IMR-90 (cell line): ENCODE results near the gene MRPL33. TPM values are rescaled to one million over a fixed set of nuclear protein-coding genes. Genes with fewer than 3 reads are reported as not detected.

Source experiments
- ATAC-seq: fragments of 200-7000 bp; cut with Tn5 transposase; 2 replicates; pipeline ENCODE4 v1.9.1; 2020; ENCODE audit warnings: low read depth, mild to moderate bottlenecking, moderate library complexity
- BruUV-seq: library from RNA; stranded (reverse); fragments of 400-500 nt; replicated peaks from 2 replicates; lab custom pipeline; 2021; lab: Mats Ljungman, UMichigan
- CTCF ChIA-PET: fragments of 300-600 bp; formaldehyde crosslinking; extraction: SDS; loops from one replicate; lab custom pipeline; 2021; ENCODE audit warnings: antibody characterized with exemption; lab: Yijun Ruan, JAX
- POLR2A ChIA-PET: fragments of 300-600 bp; sonication (Branson Sonifier 250); formaldehyde crosslinking; loops from one replicate; lab custom pipeline; 2022; ENCODE audit warnings: antibody characterized with exemption; ENCODE audit not compliant: unreplicated experiment; lab: Charles Lee
- DNase-seq: peaks from one replicate; pipeline ENCODE4 v3.0.0; 2013
- H2AFZ ChIP-seq: replicated peaks from 2 replicates; pipeline ENCODE3; 2013; ENCODE audit warnings: low read length, mild to moderate bottlenecking; ENCODE audit not compliant: poor library complexity
- H2AK5ac ChIP-seq: 2 replicates; pipeline ENCODE4 v1.6.1; 2013; ENCODE audit warnings: low read depth, low read length, inconsistent platforms
- H2AK9ac ChIP-seq: replicated peaks from 2 replicates; pipeline ENCODE3; 2013; ENCODE audit warnings: mild to moderate bottlenecking, low read depth, low read length, moderate library complexity; ENCODE audit not compliant: poor library complexity
- H2BK120ac ChIP-seq: 2 replicates; pipeline ENCODE4 v1.6.1; 2013; ENCODE audit warnings: low read depth, low read length, inconsistent platforms
- H2BK15ac ChIP-seq: 3 replicates; pipeline ENCODE4 v1.6.1; 2013; ENCODE audit warnings: low read depth, low read length, inconsistent platforms
- H2BK20ac ChIP-seq: 2 replicates; pipeline ENCODE4 v1.6.1; 2013; ENCODE audit warnings: low read depth, mild to moderate bottlenecking, inconsistent platforms, low read length, moderate library complexity
- H2BK5ac ChIP-seq: 2 replicates; pipeline ENCODE4 v1.6.1; 2013; ENCODE audit warnings: mild to moderate bottlenecking, low read depth, low read length, inconsistent platforms; ENCODE audit not compliant: poor library complexity, severe bottlenecking
- H3K14ac ChIP-seq: replicated peaks from 2 replicates; pipeline ENCODE4 v1.6.1; 2013; ENCODE audit warnings: low read depth, low read length, inconsistent platforms
- H3K18ac ChIP-seq: 2 replicates; pipeline ENCODE4 v1.6.1; 2013; ENCODE audit warnings: low read depth, low read length, control low read depth
- H3K23ac ChIP-seq: 2 replicates; pipeline ENCODE4 v1.6.1; 2013; ENCODE audit warnings: low read depth, low read length, inconsistent platforms
- H3K27ac ChIP-seq: 2 replicates; pipeline ENCODE4 v1.5.1; 2013; ENCODE audit warnings: mild to moderate bottlenecking, control low read depth, low read length; ENCODE audit not compliant: insufficient read depth
- H3K27me3 ChIP-seq: 2 replicates; pipeline ENCODE4 v1.6.1; 2013; ENCODE audit warnings: low read length; ENCODE audit not compliant: control insufficient read depth, insufficient read depth
- H3K36me3 ChIP-seq: 2 replicates; pipeline ENCODE4 v1.6.1; 2013; ENCODE audit warnings: low read length, mixed read lengths; ENCODE audit not compliant: control insufficient read depth, insufficient read depth
- H3K4ac ChIP-seq: 2 replicates; pipeline ENCODE4 v1.6.1; 2013; ENCODE audit warnings: low read depth, low read length, inconsistent platforms
- H3K4me1 ChIP-seq: 2 replicates; pipeline ENCODE4 v1.6.1; 2013; ENCODE audit warnings: low read length, mixed read lengths; ENCODE audit not compliant: control insufficient read depth, insufficient read depth
- H3K4me2 ChIP-seq: 2 replicates; pipeline ENCODE4 v1.6.1; 2013; ENCODE audit warnings: low read depth, mild to moderate bottlenecking, control low read depth, low read length, moderate library complexity
- H3K4me3 ChIP-seq: 2 replicates; pipeline ENCODE4 v1.5.1; 2013; ENCODE audit warnings: low read depth, mild to moderate bottlenecking, control low read depth, low read length, moderate library complexity; ENCODE audit not compliant: insufficient read depth
- H3K56ac ChIP-seq: 2 replicates; pipeline ENCODE4 v1.6.1; 2013; ENCODE audit warnings: low read length, inconsistent platforms; ENCODE audit not compliant: insufficient read depth; ENCODE audit errors: extremely low read depth
- H3K79me1 ChIP-seq, 2 experiments: 2 replicates each; pipeline ENCODE4 v1.6.1; 2013; ENCODE audit warnings: low read length in 2 of 2, inconsistent platforms in 1 of 2, low read depth in 1 of 2
- H3K9ac ChIP-seq: 2 replicates; pipeline ENCODE4 v1.6.1; 2013; ENCODE audit warnings: low read depth, low read length, control low read depth
- H3K9me1 ChIP-seq: 2 replicates; pipeline ENCODE4 v1.6.1; 2013; ENCODE audit warnings: low read length, inconsistent platforms; ENCODE audit not compliant: insufficient read depth
- H3K9me3 ChIP-seq: 2 replicates; pipeline ENCODE4 v1.6.1; 2013; ENCODE audit warnings: low read length; ENCODE audit not compliant: control insufficient read depth, insufficient read depth
- H4K20me1 ChIP-seq: 2 replicates; pipeline ENCODE4 v1.6.1; 2013; ENCODE audit warnings: low read length, inconsistent platforms; ENCODE audit not compliant: insufficient read depth
- H4K5ac ChIP-seq: 2 replicates; pipeline ENCODE4 v1.6.1; 2013; ENCODE audit warnings: mild to moderate bottlenecking, low read depth, low read length, control low read depth
- H4K8ac ChIP-seq, 2 experiments: 2 replicates each; pipeline ENCODE4 v1.6.1; 2013; ENCODE audit warnings: low read depth in 2 of 2, low read length in 2 of 2, control low read depth in 1 of 2, inconsistent platforms in 1 of 2
- H4K91ac ChIP-seq: 2 replicates; pipeline ENCODE4 v1.6.1; 2013; ENCODE audit warnings: low read depth, low read length, inconsistent platforms; ENCODE audit not compliant: insufficient read depth
- BHLHE40 ChIP-seq: fragments of 150-350 bp; IDR thresholded peaks from 2 replicates; pipeline ENCODE4 v1.6.1; 2016; ENCODE audit warnings: mild to moderate bottlenecking, low read depth, low read length
- CEBPB ChIP-seq: IDR thresholded peaks from 2 replicates; pipeline ENCODE4 v1.6.1; 2012; ENCODE audit warnings: low read depth, low read length, improper control_type of control experiment
- CHD1 ChIP-seq: IDR thresholded peaks from 2 replicates; pipeline ENCODE4 v1.6.1; 2012; ENCODE audit warnings: low read depth, low read length, improper control_type of control experiment
- MAFK ChIP-seq: IDR thresholded peaks from 2 replicates; pipeline ENCODE4 v1.6.1; 2012; ENCODE audit warnings: low read depth, low read length, improper control_type of control experiment
- MAZ ChIP-seq: IDR thresholded peaks from 2 replicates; pipeline ENCODE4 v1.6.1; 2012; ENCODE audit warnings: low read depth, mild to moderate bottlenecking, low read length, improper control_type of control experiment, moderate library complexity, borderline replicate concordance
- NFE2L2 ChIP-seq: fragments of 150-350 bp; IDR thresholded peaks from 2 replicates; pipeline ENCODE4 v1.6.1; 2016; ENCODE audit warnings: low read depth, mild to moderate bottlenecking, low read length
- RAD21 ChIP-seq: IDR thresholded peaks from 2 replicates; pipeline ENCODE4 v1.6.1; 2012; ENCODE audit warnings: low read length, improper control_type of control experiment
- RCOR1 ChIP-seq: IDR thresholded peaks from 2 replicates; pipeline ENCODE4 v1.6.1; 2012; ENCODE audit warnings: mild to moderate bottlenecking, low read length, improper control_type of control experiment; ENCODE audit not compliant: insufficient replicate concordance
- RFX5 ChIP-seq: IDR thresholded peaks from 2 replicates; pipeline ENCODE4 v1.8.0; 2012; ENCODE audit warnings: low read depth, mild to moderate bottlenecking, low read length, moderate library complexity
- SMC3 ChIP-seq: fragments of 150-350 bp; IDR thresholded peaks from 2 replicates; pipeline ENCODE4 v1.6.1; 2016; ENCODE audit warnings: low read depth, mild to moderate bottlenecking, antibody characterized with exemption, low read length, moderate library complexity
- WGBS, 2 experiments: methylation state at CpG; one replicate each; pipeline versions ENCODE4 v1.1.5 to v1.1.7; 2013; ENCODE audit warnings: missing lambda C conversion rate in 2 of 2; ENCODE audit not compliant: insufficient read length in 1 of 2; ENCODE audit errors: extremely low coverage in 2 of 2; 5-methylcytosine and 5-hydroxymethylcytosine counted together
- dilution Hi-C: fragments of 300-500 bp; cut with HindIII; formaldehyde crosslinking; loops from one replicate; pipeline ENCODE4 v1.14.3; 2018; ENCODE audit warnings: low sequenced_read_pairs; ENCODE audit not compliant: unreplicated experiment
- in situ Hi-C: fragments of 300-500 bp; cut with MboI; formaldehyde crosslinking; loops from 3 replicates; pipeline ENCODE4 v1.14.3; 2019; ENCODE audit warnings: low sequenced_read_pairs, inconsistent platforms, mixed read lengths
- intact Hi-C: fragments of 100-400 bp; cut with micrococcal nuclease; formaldehyde crosslinking; loops from 2 replicates; pipeline ENCODE4 v1.10.0; 2022
- polyA plus RNA-seq, 3 experiments: library from polyadenylated mRNA; depleted of rRNA; stranded (reverse); fragments of >200 nt; gene quantifications; 2 replicates each; pipeline ENCODE4 v1.2.3, GENCODE V29; 2012; ENCODE audit warnings: low replicate concordance in 1 of 3
- total RNA-seq: library from RNA; depleted of rRNA; stranded (reverse); fragments of >200 nt; gene quantifications from 2 replicates; pipeline ENCODE4 v1.2.3, GENCODE V29; 2012
- TF ChIP-seq, protein P1 (sequence below): fragments of 150-350 bp; IDR thresholded peaks from 2 replicates; pipeline ENCODE4 v1.6.1; 2016; ENCODE audit warnings: low read depth, mild to moderate bottlenecking, low read length, moderate library complexity, borderline replicate concordance
- TF ChIP-seq, protein P2 (sequence below): fragments of 150-350 bp; IDR thresholded peaks from 2 replicates; pipeline ENCODE4 v1.6.1; 2017; ENCODE audit warnings: mild to moderate bottlenecking, antibody characterized with exemption, low read length, low read depth
- TF ChIP-seq, protein P3 (sequence below): conservative IDR thresholded peaks from 2 replicates; pipeline ENCODE4 v1.5.1; 2012; ENCODE audit warnings: mild to moderate bottlenecking, low read depth, low read length, improper control_type of control experiment

The MRPL33 gene
- total and polyA plus RNA-seq, 2 of the 4 experiments (the other 2 are of a cell fraction): 13.3 to 101 TPM

DNA sequence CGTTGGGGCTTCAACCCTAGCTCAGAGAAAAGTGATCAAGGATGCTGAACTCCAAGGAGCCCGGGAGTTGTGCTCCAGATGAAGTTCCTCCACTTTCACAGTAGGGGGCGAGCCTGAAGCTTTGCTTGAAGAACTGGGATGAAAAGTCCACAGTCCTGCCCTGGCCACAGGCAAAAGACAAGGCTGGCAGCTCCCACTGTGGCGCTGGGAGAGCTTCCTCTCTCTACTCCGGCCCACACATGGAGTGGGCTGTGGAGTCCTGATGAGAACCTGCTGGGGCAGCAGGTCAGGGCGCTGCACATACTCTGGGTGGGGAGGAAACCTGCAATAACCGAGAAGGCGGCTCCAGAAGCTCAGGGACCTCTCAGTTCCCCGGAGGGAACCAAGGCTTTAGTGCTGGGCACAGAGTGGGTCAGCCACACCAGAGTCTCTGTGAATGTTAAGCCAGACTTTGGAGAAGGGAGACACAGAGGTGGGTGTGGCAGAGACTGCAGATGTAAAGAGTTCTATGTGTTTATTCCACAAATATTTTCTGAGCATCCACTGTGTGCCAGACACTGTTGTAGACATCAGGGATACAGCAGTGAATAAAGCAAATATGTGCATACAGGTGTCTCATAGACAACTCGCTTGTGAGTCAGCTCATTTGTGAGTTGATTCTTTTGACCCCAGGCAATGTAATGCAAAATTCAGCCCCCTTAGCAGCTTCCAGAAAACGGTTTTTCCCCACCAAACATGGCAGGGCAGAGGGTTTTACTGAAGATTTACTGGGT is 48.0 kb upstream of the MRPL33 start:
- H4K5ac ChIP-seq: no peak overlapping the region
- H2AFZ ChIP-seq: peak overlapping the region; percentile 91
- H3K27me3 ChIP-seq: no peaks in the 10 kb centered on the region
- peak overlapping the region; percentile 75; the same call in 2 of the 3 replicates for H2BK15ac ChIP-seq
- peak overlapping the region; percentile 82 for H2BK120ac ChIP-seq
- no peak overlapping the region for H3K9ac ChIP-seq
- H3K4ac ChIP-seq: peak overlapping the region; percentile 70
- no peak overlapping the region for H3K23ac ChIP-seq
- H4K8ac ChIP-seq: peak overlapping the region; percentile 36 to 74; a peak in 3 of 4 replicates
- TF ChIP-seq SMC3 (peak; percentile 52), CHD1 (no peak), RAD21 (peak; percentile 76), RFX5 (no peak), BHLHE40 (no peak), MAZ (no peak), MAFK (no peak), NFE2L2 (no peak), RCOR1 (no peak), CEBPB (no peak)
- TF ChIP-seq, protein P1, sequence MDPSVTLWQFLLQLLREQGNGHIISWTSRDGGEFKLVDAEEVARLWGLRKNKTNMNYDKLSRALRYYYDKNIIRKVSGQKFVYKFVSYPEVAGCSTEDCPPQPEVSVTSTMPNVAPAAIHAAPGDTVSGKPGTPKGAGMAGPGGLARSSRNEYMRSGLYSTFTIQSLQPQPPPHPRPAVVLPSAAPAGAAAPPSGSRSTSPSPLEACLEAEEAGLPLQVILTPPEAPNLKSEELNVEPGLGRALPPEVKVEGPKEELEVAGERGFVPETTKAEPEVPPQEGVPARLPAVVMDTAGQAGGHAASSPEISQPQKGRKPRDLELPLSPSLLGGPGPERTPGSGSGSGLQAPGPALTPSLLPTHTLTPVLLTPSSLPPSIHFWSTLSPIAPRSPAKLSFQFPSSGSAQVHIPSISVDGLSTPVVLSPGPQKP: no peak
- TF ChIP-seq, protein P2, sequence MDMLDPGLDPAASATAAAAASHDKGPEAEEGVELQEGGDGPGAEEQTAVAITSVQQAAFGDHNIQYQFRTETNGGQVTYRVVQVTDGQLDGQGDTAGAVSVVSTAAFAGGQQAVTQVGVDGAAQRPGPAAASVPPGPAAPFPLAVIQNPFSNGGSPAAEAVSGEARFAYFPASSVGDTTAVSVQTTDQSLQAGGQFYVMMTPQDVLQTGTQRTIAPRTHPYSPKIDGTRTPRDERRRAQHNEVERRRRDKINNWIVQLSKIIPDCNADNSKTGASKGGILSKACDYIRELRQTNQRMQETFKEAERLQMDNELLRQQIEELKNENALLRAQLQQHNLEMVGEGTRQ: no peak
- TF ChIP-seq, protein P3, sequence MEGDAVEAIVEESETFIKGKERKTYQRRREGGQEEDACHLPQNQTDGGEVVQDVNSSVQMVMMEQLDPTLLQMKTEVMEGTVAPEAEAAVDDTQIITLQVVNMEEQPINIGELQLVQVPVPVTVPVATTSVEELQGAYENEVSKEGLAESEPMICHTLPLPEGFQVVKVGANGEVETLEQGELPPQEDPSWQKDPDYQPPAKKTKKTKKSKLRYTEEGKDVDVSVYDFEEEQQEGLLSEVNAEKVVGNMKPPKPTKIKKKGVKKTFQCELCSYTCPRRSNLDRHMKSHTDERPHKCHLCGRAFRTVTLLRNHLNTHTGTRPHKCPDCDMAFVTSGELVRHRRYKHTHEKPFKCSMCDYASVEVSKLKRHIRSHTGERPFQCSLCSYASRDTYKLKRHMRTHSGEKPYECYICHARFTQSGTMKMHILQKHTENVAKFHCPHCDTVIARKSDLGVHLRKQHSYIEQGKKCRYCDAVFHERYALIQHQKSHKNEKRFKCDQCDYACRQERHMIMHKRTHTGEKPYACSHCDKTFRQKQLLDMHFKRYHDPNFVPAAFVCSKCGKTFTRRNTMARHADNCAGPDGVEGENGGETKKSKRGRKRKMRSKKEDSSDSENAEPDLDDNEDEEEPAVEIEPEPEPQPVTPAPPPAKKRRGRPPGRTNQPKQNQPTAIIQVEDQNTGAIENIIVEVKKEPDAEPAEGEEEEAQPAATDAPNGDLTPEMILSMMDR: peak; percentile 77
- peaks cover 0 to 5% of the 10 kb centered on the region in 2 experiments; a peak in 1 of 4 replicates for H3K79me1 ChIP-seq
- DNase-seq (peak; percentile 75), ATAC-seq (peak; percentile 84)
- in situ Hi-C loops: no loop called here
- H3K9me3 ChIP-seq: no peaks in the 10 kb centered on the region
- peak overlapping the region; percentile 63 for H4K91ac ChIP-seq
- H2BK20ac ChIP-seq: peak overlapping the region; percentile 86
- peaks cover 15% of the 10 kb centered on the region for H3K9me1 ChIP-seq
- WGBS, 2 experiments: 49% methylated on average over 5 of the region's 11 CpGs; no CpG with 5 or more reads in 1 of the 2 experiments
- H3K56ac ChIP-seq: no peak overlapping the region
- H3K4me3 ChIP-seq: no peak overlapping the region
- H2BK5ac ChIP-seq: no peak overlapping the region
- BruUV-seq: no TSS peak
- H3K27ac ChIP-seq: no peak overlapping the region
- intact Hi-C loops: loop anchor here (1.0 to 5.0 kb wide), 2 partner anchors 673 to 729 kb away; no protein-coding TSS in a partner anchor
- no peak overlapping the region for H3K4me2 ChIP-seq
- dilution Hi-C loops: no loop called here
- H3K18ac ChIP-seq: no peak overlapping the region
- peak overlapping the region; percentile 85 for H2AK5ac ChIP-seq
- H3K4me1 ChIP-seq: peaks cover 12% of the 10 kb centered on the region
- no peaks in the 10 kb centered on the region for H3K36me3 ChIP-seq
- peak overlapping the region; percentile 51 for H2AK9ac ChIP-seq
- no peaks in the 10 kb centered on the region for H4K20me1 ChIP-seq
- POLR2A ChIA-PET: interaction anchor here (0.5 kb wide), 1 partner anchor 167 kb away, joined by 4 read pairs; the partner anchor contains the start of genes BABAM2 and RBKS
- CTCF ChIA-PET: interaction anchor here (0.6 to 1.9 kb wide), 10 partner anchors 9 to 729 kb away, joined by 3 to 8 read pairs (median 4); no protein-coding TSS in a partner anchor
- H3K14ac ChIP-seq: peak overlapping the region; percentile 57; the same call in 1 of the 2 replicates
